Astrocyte (in vitro differentiated cells and primary cell): ENCODE measurements around the gene RPP38.

Experiments used
- EZH2 ChIP-seq: IDR thresholded peaks from 2 replicates; pipeline ENCODE4 v1.6.1; 2012; ENCODE audit warnings: mild to moderate bottlenecking, low read length, inconsistent platforms; ENCODE audit not compliant: insufficient read depth
- TF ChIP-seq, protein P1 (sequence below): IDR thresholded peaks from 2 replicates; pipeline ENCODE4 v1.5.1; 2011; ENCODE audit warnings: low read depth, mild to moderate bottlenecking, inconsistent platforms, low read length, moderate library complexity; ENCODE audit not compliant: insufficient read depth

DNA sequence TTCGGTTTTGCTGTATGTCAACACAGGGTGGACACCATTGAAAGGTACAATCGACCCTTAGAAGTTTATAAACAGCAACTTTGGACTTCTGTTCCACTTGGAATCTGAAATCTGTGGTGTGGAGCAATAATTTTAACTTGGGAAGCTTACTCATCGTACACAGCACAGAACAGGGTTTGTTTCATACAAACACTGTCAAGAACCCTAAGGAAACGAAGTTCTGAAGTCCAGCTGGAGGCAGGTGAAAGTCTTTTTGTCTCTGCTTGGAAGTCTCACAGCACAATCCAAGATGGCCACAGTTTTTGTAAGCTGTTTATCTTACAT, 39.8 kb downstream of the RPP38 start:
- TF ChIP-seq, protein P1, sequence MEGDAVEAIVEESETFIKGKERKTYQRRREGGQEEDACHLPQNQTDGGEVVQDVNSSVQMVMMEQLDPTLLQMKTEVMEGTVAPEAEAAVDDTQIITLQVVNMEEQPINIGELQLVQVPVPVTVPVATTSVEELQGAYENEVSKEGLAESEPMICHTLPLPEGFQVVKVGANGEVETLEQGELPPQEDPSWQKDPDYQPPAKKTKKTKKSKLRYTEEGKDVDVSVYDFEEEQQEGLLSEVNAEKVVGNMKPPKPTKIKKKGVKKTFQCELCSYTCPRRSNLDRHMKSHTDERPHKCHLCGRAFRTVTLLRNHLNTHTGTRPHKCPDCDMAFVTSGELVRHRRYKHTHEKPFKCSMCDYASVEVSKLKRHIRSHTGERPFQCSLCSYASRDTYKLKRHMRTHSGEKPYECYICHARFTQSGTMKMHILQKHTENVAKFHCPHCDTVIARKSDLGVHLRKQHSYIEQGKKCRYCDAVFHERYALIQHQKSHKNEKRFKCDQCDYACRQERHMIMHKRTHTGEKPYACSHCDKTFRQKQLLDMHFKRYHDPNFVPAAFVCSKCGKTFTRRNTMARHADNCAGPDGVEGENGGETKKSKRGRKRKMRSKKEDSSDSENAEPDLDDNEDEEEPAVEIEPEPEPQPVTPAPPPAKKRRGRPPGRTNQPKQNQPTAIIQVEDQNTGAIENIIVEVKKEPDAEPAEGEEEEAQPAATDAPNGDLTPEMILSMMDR = no peak
- TF ChIP-seq EZH2 = no peak
